Erythroblast (primary cell): ENCODE results near the gene STK11.

ENCODE experiments used
- GATA1 ChIP-seq: IDR thresholded peaks from 2 replicates; pipeline ENCODE4 v1.6.1; 2011; ENCODE audit warnings: low read depth, mild to moderate bottlenecking, control low read depth, low read length, moderate library complexity
- POLR2A ChIP-seq: IDR thresholded peaks from 2 replicates; pipeline ENCODE4 v1.6.1; 2011; ENCODE audit warnings: mild to moderate bottlenecking, low read length

DNA sequence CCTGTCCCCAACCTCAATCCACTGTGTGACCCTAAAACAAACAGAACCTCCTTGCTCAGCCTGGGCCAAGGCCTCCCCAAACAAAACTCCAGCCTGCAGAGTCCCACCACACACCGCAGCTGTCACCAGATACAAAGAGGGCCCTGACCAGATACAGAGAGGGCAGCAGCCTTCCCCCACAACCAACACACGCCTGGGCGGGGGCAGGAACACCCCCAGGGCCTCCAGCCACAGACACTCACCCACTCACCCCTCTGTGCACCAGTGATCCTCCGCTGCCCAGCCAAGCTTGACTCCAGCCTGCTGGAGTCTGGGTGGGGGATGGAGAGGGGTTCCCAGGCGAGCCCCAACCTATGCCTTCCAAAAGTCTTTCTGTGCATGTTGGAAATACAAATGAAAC lies 57.6 kb downstream of the STK11 start:
- TF ChIP-seq POLR2A (no peak), GATA1 (no peak)
